Fibroblast of the aortic adventitia (primary cell): ENCODE data around the gene TC2N. TPM values are rescaled to one million over a fixed set of nuclear protein-coding genes. Genes with fewer than 3 reads are reported as not detected.
"Not testable (repeated sequence)": the region's sequence is repeated elsewhere in the genome, so short reads cannot be mapped to it uniquely, and the experiment has no call there.

Source experiments
- DNase-seq: peaks from one replicate; pipeline ENCODE4 v3.0.0-alpha.2; 2010; ENCODE audit warnings: low read depth
- H3K4me3 ChIP-seq: 2 replicates; pipeline ENCODE4 v1.5.1; 2011; ENCODE audit warnings: low read depth, mild to moderate bottlenecking, control low read depth, low read length, moderate library complexity
- total RNA-seq: library from RNA; depleted of rRNA; stranded (reverse); fragments of >200 nt; gene quantifications from 2 replicates; pipeline ENCODE4 v1.2.3, GENCODE V29; 2012; ENCODE audit warnings: low replicate concordance
- TF ChIP-seq, protein P1 (sequence below): IDR thresholded peaks from 2 replicates; pipeline ENCODE4 v1.5.1; 2011; ENCODE audit warnings: mild to moderate bottlenecking, low read length, control low read depth, inconsistent platforms; ENCODE audit not compliant: insufficient read depth

The TC2N gene
- total RNA-seq, 1 donor = 1.6 TPM

DNA sequence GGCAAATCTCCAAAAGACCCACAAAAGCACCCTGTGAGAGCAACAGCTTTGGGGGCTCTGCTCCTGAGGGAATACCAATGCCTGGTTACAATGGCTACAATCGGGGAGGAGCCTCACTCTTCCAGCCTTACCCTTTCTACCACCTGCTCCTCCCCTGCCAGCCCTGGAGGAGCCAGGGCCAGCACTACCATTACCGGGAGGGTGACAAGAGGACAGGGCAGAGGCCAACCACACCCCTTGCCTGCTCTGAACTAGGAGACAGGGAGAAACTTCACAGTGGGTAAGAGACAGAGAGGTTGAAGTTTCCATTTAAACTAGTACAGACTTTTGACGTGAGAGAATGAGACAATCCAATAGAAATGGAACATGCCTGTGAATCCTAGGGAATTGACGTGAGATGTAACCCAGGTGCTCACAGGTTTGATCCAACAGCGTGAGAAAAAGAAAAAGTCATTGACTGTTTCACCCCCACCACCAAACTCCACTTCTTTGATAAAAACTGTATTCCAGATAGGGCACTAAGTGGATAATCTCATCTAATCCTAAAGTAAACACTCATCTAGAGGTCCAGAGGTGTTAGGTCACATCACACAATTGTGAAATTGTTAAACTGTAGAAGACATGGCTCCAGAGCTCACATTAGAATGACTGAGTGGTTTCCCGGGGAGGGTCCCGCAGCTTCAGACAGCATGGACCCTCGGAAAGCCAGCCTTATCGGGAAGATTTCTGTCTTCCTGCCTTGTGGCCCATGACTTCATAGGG lies 8.4 kb upstream of the TC2N start:
- TF ChIP-seq, protein P1, sequence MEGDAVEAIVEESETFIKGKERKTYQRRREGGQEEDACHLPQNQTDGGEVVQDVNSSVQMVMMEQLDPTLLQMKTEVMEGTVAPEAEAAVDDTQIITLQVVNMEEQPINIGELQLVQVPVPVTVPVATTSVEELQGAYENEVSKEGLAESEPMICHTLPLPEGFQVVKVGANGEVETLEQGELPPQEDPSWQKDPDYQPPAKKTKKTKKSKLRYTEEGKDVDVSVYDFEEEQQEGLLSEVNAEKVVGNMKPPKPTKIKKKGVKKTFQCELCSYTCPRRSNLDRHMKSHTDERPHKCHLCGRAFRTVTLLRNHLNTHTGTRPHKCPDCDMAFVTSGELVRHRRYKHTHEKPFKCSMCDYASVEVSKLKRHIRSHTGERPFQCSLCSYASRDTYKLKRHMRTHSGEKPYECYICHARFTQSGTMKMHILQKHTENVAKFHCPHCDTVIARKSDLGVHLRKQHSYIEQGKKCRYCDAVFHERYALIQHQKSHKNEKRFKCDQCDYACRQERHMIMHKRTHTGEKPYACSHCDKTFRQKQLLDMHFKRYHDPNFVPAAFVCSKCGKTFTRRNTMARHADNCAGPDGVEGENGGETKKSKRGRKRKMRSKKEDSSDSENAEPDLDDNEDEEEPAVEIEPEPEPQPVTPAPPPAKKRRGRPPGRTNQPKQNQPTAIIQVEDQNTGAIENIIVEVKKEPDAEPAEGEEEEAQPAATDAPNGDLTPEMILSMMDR = no peak
- no peak for DNase-seq
- no peak overlapping the region for H3K4me3 ChIP-seq

GRCh38 chr14:91873471-91874415 lies 6.4 kb upstream of the TC2N start:
- DNase-seq = no peak

DNA sequence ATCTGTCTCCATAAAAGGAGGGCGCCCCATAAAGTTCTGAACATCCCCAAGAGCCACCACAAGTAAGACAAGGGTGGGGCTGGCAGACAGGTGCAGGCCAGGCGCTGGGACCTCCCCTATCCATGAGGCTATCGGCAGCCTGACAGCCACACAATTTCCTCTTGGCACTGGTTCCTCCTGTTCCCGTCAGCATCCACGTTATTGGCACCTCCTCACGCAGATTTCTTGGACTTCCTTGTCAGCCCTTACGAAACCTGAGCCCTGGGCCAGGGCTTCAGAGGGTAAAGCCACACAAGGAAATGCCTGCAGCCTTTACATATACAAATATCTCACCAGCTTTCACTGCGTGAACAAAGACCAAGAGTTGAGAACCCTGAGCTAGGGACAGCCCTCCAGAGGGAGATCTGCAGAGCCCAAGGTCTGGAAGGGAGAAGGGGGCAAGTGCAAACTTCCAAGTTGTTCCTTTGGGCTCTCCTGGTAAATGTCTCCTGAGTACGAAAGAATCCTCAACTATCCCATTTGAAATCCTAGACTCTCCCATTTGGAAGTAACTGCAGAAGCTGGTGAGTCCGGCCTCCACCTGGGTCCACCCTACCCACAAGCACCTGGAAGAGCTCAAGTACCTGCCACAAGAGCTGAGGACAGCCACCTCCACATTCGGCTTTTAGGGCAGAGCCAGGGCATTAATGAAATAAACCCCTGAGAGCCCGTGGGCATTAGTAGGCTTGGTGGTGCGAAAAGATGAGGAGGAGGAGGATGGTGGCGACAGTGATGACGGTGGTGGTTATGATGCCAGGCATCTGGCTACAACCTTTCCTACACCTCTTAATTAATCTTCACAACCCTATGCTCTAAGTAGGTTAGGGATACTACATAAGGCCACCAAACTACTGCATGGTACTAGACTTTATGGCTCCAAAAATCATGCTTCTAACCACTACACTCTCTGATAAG lies 5.5 kb upstream of the TC2N start:
- peak; percentile 96 for DNase-seq
- H3K4me3 ChIP-seq = no peak overlapping the region
- TF ChIP-seq, protein P1 = peak; percentile 15

More at GRCh38 chr14:91873471-91874415, 6.4 kb upstream of the TC2N start:
- H3K4me3 ChIP-seq = no peak overlapping the region
- TF ChIP-seq, protein P1 = no peak

GRCh38 chr14:91872011-91872501 lies 4.7 kb upstream of the TC2N start:
- peak; percentile 51 for DNase-seq
- TF ChIP-seq, protein P1 = no peak
- no peak overlapping the region for H3K4me3 ChIP-seq

- not testable (repeated sequence) for DNase-seq, H3K4me3 ChIP-seq
These were observed 4.1 kb upstream of the TC2N start for GRCh38 chr14:91871401-91871800.

- no peak for DNase-seq
- TF ChIP-seq, protein P1 = no peak
- H3K4me3 ChIP-seq = no peak overlapping the region
These were observed 3.6 kb upstream of the TC2N start for GRCh38 chr14:91870890-91871289.
